ENCODE measurements around the gene MGRN1. TPM values are rescaled to one million over a fixed set of nuclear protein-coding genes. Genes with fewer than 3 reads are reported as not detected.

MGRN1 gene
- total RNA-seq, 4 donors from 2014 or later = 26.4 to 51.8 (median 31.4) TPM

- no peak for TF ChIP-seq CTCF (IDR thresholded peaks at IDR 0.05)
- DNase-seq (ENCODE audit: low spot score) (no peak), ATAC-seq (ENCODE audit: low FRiP score) (no peak)
Measured at GRCh38 chr16:4594433-4595410, 29.9 kb upstream of the MGRN1 start.

GRCh38 chr16:4597174-4597573 is 27.5 kb upstream of the MGRN1 start:
- ATAC-seq (ENCODE audit: low FRiP score) (no peak), DNase-seq (ENCODE audit: low spot score) (no peak)
- no peak for TF ChIP-seq CTCF (IDR thresholded peaks at IDR 0.05)

- ATAC-seq (ENCODE audit: low FRiP score) = no peak
- TF ChIP-seq CTCF (IDR thresholded peaks at IDR 0.05) = no peak
Measured at GRCh38 chr16:4599037-4599436, 25.6 kb upstream of the MGRN1 start.

GRCh38 chr16:4599545-4599944 is 25.1 kb upstream of the MGRN1 start:
- TF ChIP-seq CTCF (IDR thresholded peaks at IDR 0.05) = no peak
- no peak for DNase-seq (ENCODE audit: low spot score)
- ATAC-seq (ENCODE audit: low FRiP score) = no peak

More at GRCh38 chr16:4599037-4599436, 25.6 kb upstream of the MGRN1 start:
- DNase-seq (ENCODE audit: low spot score) = no peak

GRCh38 chr16:4601036-4601863 is 23.4 kb upstream of the MGRN1 start:
- ATAC-seq (ENCODE audit: low FRiP score) (no peak), DNase-seq (ENCODE audit: low spot score) (no peak)
- no peak for TF ChIP-seq CTCF (IDR thresholded peaks at IDR 0.05)

- TF ChIP-seq CTCF (IDR thresholded peaks at IDR 0.05) = no peak
- DNase-seq (ENCODE audit: low spot score) = no peak
- no peak for ATAC-seq (ENCODE audit: low FRiP score)
Measured at GRCh38 chr16:4601864-4602186, 22.8 kb upstream of the MGRN1 start.
